Nephron progenitor cell (in vitro differentiated cells): ENCODE measurements around the gene TMC8.

ENCODE experiments used
- DNase-seq: peaks from one replicate; pipeline ENCODE4 v3.0.0; 2021
- H3K27ac Mint-ChIP-seq: 2 replicates; pipeline ENCODE4 v1.8.0; 2021; ENCODE audit warnings: mild to moderate bottlenecking, moderate library complexity, mixed read lengths
- H3K27me3 Mint-ChIP-seq: 2 replicates; pipeline ENCODE4 v1.8.0; 2021; ENCODE audit warnings: mild to moderate bottlenecking, low read depth, mixed read lengths; ENCODE audit not compliant: poor library complexity
- H3K36me3 Mint-ChIP-seq: 2 replicates; pipeline ENCODE4 v1.8.0; 2021; ENCODE audit warnings: low read depth, mixed read lengths
- H3K4me1 Mint-ChIP-seq: 2 replicates; pipeline ENCODE4 v1.8.0; 2021; ENCODE audit warnings: mixed read lengths
- H3K4me3 Mint-ChIP-seq: 2 replicates; pipeline ENCODE4 v1.8.0; 2021; ENCODE audit warnings: mild to moderate bottlenecking, moderate library complexity, mixed read lengths
- H3K9me3 Mint-ChIP-seq: 2 replicates; pipeline ENCODE4 v1.8.0; 2021; ENCODE audit warnings: mild to moderate bottlenecking, moderate library complexity, mixed read lengths
- TF ChIP-seq, protein P1 (sequence below): fragments of 200-600 bp; sonication (generic); IDR thresholded peaks from 2 replicates; pipeline ENCODE4 v1.5.0; 2021; ENCODE audit warnings: antibody characterized with exemption

The TMC8 gene

DNA sequence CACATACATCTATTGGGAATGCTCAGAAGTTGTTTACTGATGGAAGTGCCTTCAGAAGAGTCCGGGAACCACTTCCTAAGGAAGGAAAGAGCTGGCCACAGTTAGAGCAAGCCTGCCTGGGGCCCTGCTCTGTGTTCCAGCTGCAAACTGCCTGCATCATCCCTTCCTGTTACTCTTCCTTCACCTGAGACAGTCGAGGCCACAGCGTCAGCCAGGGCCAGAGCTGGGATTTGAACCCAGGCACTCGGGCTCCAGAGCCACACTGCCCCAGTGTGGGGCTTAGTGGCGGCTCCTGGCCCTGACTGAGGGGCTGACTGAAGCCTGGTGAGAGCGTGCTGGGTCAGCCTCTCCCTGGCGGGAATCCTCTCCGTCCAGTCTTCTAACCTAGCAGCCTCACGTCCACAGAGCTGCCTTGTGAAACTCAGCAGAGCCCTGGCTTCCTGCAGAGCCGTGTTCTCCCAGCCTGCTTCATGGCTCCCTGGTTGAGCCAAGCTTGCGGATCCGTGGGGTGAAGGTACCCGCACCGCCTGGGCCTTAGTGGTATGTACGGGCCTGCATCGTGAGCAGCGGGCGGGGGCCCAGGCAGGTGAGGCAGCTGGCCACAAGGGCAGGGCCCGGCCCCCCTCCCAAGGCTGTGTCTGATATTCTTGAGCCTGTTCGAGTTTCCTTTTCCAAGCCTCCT, 11.0 kb downstream of the TMC8 start:
- peaks cover 9% of the 10 kb centered on the region for H3K27me3 Mint-ChIP-seq
- H3K36me3 Mint-ChIP-seq = no peaks in the 10 kb centered on the region
- H3K4me1 Mint-ChIP-seq = peaks cover 42% of the 10 kb centered on the region
- TF ChIP-seq, protein P1, sequence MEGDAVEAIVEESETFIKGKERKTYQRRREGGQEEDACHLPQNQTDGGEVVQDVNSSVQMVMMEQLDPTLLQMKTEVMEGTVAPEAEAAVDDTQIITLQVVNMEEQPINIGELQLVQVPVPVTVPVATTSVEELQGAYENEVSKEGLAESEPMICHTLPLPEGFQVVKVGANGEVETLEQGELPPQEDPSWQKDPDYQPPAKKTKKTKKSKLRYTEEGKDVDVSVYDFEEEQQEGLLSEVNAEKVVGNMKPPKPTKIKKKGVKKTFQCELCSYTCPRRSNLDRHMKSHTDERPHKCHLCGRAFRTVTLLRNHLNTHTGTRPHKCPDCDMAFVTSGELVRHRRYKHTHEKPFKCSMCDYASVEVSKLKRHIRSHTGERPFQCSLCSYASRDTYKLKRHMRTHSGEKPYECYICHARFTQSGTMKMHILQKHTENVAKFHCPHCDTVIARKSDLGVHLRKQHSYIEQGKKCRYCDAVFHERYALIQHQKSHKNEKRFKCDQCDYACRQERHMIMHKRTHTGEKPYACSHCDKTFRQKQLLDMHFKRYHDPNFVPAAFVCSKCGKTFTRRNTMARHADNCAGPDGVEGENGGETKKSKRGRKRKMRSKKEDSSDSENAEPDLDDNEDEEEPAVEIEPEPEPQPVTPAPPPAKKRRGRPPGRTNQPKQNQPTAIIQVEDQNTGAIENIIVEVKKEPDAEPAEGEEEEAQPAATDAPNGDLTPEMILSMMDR = no peak
- H3K4me3 Mint-ChIP-seq = no peak overlapping the region
- no peak for DNase-seq
- H3K9me3 Mint-ChIP-seq = no peaks in the 10 kb centered on the region
- no peak overlapping the region for H3K27ac Mint-ChIP-seq

DNA sequence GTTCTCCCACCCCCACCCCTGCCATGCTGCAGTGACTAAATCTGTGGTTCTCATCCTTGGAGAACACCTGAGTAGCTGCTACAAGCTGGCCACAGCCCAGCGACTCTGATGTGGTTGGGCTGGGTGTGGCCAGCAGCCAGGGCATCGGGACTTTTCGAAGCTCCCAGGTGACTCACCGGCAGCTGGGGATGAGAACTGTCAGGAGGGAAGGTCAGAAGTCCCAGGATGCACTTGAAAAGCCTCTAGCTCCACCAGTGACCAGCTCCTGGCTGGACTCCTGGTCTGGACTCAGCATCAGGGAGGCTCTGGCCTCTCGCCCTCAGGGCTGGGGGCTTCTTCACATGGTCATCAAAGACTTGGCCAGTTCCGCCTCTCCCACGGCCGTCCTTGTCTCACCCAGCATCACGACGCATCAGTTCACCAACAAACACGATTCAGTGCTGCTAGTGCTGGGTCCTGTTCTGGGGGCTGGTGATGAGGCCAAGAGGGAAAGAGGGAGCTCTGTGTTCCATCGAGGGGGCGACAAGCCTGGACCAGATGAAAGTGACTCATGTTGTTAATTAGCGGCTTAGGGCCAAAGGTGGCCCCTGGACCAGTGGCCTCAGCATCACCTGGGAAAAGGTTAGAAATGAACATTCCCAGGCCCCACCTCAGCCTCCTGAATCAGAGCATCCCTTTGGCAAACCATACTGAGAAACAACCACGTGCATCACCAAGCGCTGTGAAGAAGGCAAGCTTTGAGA, 11.7 kb downstream of the TMC8 start:
- peaks cover 9% of the 10 kb centered on the region for H3K27me3 Mint-ChIP-seq
- no peaks in the 10 kb centered on the region for H3K36me3 Mint-ChIP-seq
- no peak overlapping the region for H3K27ac Mint-ChIP-seq
- TF ChIP-seq, protein P1 = no peak
- H3K9me3 Mint-ChIP-seq = no peaks in the 10 kb centered on the region
- H3K4me1 Mint-ChIP-seq = peaks cover 42% of the 10 kb centered on the region
- no peak for DNase-seq
- no peak overlapping the region for H3K4me3 Mint-ChIP-seq

DNA sequence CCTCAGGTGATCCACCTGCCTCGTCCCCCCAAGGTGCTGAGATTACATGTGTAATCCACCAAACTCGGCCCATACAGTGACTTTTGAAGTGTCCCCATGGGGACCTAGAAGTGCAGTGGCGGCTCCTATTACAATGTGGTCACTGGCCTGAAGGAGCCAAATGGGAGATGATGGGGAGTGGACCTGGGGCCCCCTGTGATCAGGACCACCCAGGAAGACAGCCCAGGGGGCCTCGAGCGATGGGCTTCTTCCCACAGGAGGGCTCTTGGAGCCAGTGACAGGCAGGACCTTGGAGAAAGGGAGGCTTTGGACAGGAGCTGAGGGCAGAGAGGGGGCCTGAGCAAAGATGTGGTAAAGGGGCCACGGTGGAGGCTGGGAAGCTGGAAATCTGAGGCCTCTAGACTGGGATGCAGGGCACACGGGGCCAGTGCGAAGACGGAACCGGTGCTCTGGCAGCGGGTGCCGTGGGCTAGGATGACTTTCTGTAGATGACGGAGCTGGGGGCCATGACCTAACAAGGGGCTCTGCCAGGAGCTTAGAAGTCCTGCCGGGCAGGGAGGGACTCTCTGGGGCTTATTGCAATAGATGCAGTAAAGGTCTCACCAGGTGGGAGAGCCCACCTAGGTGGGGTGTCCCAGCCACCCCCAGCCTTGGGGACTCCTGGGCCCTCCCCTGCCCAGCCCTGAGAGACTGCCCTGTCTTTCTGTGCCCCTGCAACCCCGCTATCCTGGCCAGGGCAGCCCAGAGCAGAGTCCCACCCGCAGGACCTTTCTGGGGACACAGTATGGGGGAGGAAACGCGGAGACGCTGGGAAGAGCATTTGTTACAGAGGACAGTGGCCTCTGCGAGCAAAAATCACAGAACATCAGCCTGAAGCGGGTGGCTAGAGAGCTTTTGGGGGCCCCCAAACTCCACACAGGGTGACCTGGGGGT, 12.9 kb downstream of the TMC8 start:
- no peaks in the 10 kb centered on the region for H3K36me3 Mint-ChIP-seq
- H3K9me3 Mint-ChIP-seq = no peaks in the 10 kb centered on the region
- DNase-seq = no peak
- H3K27me3 Mint-ChIP-seq = peaks cover 9% of the 10 kb centered on the region
- TF ChIP-seq, protein P1 = no peak
- no peak overlapping the region for H3K4me3 Mint-ChIP-seq
- peak overlapping the region; percentile 83 for H3K27ac Mint-ChIP-seq
- H3K4me1 Mint-ChIP-seq = peaks cover 45% of the 10 kb centered on the region

DNA sequence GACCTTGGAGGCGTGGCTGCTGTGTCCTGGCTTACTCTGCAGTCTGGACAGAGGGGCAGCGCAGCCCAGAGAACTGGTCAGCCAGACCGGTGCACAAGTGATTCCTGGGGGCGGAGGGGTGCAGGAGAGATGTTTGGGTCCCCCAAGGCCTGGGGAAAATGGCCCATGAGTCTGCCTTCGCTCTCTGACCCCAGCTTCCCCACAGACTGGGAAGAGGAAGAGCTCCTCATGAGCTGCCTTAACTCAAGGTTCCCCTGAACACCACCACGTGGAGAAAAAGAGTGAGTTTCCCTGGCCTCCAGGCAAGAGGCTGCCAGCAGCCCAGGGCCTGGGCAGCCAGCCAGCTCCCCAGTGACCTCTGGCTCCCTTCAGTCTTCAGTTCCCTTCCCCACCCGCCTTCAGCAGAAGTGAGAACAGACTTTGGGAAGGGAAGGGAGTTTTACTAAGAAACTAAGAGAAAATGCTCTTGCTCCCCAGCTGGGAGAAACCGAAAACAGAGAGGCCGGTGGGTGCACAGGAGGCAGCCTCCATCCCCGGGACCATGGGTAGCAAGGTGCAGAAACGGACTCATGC, 13.7 kb downstream of the TMC8 start:
- Mint-ChIP-seq H3K36me3 (no peaks in the 10 kb centered on the region), H3K9me3 (no peaks in the 10 kb centered on the region), H3K4me1 (peaks cover 44% of the 10 kb centered on the region), H3K27me3 (peaks cover 9% of the 10 kb centered on the region), H3K4me3 (no peak overlapping the region), H3K27ac (no peak overlapping the region)
- no peak for DNase-seq
- TF ChIP-seq, protein P1 = no peak

DNA sequence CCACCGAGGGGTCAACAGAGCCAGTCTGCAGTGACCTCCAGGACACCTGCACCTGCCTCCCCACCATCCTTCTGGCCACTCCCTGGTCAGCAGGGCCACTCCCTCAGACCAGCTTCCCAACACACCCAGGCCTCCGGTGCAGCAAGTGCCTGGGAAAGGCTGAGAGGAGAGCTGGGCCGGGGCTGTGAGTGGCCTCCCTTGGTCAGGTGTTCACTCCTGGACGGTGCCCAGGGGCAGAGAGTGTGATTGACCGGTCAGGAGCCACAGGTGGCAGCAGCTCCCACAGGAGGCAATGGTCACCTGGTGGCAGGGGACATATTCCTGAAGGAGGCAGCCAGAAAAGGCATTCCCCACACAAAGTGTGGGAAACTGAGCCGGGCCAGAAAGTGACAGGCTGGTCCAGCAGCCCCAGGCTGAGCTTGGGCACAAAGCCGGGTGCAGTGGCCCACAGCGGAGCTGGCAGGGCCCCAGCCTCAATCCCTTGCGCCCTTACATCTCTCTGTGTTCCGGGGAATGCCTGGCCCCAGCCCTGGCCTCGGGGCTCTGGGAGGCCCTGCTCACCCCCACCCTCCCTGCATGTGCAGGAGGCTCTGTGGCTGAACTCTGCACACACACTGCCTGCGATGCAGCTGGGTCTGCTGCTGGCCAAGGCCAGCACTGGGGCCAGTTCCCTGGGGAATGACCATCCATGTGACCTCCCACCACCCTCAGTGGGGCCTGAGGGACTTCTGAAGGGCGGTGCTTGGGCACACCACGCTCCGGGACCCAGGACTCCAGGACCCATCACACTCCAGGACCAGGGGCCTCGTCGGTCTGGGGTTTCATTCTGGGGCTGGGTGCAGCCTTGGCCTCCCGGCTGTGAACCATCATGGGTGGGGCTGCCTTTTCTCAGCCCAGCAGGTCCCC, 14.4 kb downstream of the TMC8 start:
- TF ChIP-seq, protein P1 = no peak
- DNase-seq = no peak

More for the DNA sequence above, 14.4 kb downstream of the TMC8 start:
- Mint-ChIP-seq H3K27me3 (peaks cover 7% of the 10 kb centered on the region), H3K27ac (no peak overlapping the region), H3K4me3 (no peak overlapping the region), H3K36me3 (no peaks in the 10 kb centered on the region), H3K9me3 (no peaks in the 10 kb centered on the region), H3K4me1 (peaks cover 43% of the 10 kb centered on the region)
